ENCODE results near the gene ENOX1. TPM values are rescaled to one million over a fixed set of nuclear protein-coding genes. Genes with fewer than 3 reads are reported as not detected.

ENOX1 gene
- total and polyA plus RNA-seq, 7 donors: 0.34 to 7.1 (median 1.1) TPM

DNA sequence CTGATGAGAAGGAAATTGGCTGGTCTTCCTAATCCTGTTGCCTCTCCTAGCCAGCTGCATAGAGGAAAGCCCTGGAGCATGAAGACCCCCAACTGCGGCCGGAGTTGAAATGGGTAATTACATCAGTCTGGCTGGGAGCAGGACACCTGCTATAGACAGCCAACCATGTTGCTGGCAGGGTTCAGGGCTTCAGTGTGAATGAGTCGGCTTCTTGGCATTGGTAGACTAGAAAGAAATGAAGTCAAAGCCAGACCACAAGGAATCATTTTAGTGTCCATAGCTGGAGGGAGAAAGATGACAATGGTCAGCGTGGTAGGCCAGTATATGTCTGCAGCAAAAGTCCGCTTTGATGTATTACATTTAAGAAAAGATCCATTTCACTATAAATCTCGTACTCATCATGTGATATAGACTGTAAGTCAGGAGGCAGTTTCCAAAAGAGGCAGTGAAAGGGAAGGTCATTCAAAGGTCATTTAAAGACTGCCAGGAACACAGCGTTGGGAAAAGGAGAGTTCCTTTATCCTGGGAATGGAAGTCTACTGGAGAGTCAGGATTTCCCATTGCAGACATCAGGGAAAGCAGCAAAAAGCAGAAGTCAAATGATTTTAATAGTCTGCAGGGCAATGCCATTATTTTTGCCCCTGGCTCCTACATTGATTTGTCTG is 500.7 kb downstream of the ENOX1 start:
- Histone ChIP-seq H3K4me3 (no peak overlapping the region), H3K9me3 (no peaks in the 10 kb centered on the region), H3K4me1 (peaks cover 20% of the 10 kb centered on the region), H3K27ac (no peak overlapping the region), H3K36me3 (ENCODE audit: insufficient read depth in 1 of 2, low read depth in 1 of 2) (no peaks in the 10 kb centered on the region), H3K27me3 (ENCODE audit: insufficient read depth in 3 of 3, low read length in 2 of 3) (peaks cover 0 to 2% (median 0%) of the 10 kb centered on the region in 3 donors)
- intact Hi-C loops (cut with DNase I): no loop called here
- DNase-seq (peak in 1 of 2 donors; percentile 46), ATAC-seq (peak in 3 of 4 donors; percentile 71 to 86 (median 81))
- TF ChIP-seq, protein P1, sequence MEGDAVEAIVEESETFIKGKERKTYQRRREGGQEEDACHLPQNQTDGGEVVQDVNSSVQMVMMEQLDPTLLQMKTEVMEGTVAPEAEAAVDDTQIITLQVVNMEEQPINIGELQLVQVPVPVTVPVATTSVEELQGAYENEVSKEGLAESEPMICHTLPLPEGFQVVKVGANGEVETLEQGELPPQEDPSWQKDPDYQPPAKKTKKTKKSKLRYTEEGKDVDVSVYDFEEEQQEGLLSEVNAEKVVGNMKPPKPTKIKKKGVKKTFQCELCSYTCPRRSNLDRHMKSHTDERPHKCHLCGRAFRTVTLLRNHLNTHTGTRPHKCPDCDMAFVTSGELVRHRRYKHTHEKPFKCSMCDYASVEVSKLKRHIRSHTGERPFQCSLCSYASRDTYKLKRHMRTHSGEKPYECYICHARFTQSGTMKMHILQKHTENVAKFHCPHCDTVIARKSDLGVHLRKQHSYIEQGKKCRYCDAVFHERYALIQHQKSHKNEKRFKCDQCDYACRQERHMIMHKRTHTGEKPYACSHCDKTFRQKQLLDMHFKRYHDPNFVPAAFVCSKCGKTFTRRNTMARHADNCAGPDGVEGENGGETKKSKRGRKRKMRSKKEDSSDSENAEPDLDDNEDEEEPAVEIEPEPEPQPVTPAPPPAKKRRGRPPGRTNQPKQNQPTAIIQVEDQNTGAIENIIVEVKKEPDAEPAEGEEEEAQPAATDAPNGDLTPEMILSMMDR (IDR thresholded peaks at IDR 0.05): no peak
- 30 to 33% (median 33%) methylated on average over 7 of the region's 7 CpGs for WGBS, 3 donors

DNA sequence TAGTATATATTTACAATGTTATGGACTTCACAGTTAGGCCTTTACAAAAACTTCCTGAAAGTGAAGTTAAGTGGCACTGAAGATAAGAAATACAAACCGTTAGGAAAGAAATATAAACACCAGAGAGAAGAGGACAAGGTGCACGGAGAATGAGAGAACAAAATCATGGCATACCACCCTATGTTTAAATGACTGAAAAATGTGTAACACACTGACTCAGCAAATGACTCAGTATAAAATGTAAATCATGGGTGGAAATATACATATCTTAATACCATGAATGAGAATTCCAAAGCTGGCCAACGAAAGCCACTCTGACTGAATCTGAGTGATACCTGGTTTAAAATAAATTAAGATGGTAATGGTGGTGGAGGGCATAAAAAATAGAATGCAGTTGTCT is 502.6 kb downstream of the ENOX1 start:
- intact Hi-C loops (cut with DNase I): no loop called here
- H3K4me1 ChIP-seq: peaks cover 17% of the 10 kb centered on the region
- no peak for ATAC-seq

DNA sequence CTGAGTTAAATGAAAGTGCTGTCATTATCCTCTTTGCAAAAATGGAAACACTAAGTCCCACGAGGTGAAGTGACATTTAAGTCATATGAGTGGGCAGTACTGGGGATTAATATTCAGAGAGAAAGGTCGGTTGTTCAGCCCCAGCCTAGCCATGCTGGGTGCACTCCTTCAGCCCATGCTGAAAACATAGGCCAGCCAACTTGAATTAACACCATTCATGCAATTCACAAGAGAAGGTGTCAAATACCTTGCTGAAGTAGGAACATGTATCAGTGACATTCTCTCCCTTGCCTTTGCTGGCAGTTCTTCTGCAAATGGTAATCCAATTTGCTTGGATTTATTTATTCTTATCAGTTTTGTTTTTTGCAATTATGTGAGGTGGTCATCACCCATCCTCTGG is 507.1 kb downstream of the ENOX1 start:
- Histone ChIP-seq H3K27ac (no peak overlapping the region), H3K36me3 (ENCODE audit: insufficient read depth in 1 of 2, low read depth in 1 of 2) (no peaks in the 10 kb centered on the region), H3K9me3 (no peaks in the 10 kb centered on the region), H3K4me1 (peaks cover 3% of the 10 kb centered on the region), H3K27me3 (ENCODE audit: insufficient read depth in 3 of 3, low read length in 2 of 3) (peaks cover 0 to 2% (median 0%) of the 10 kb centered on the region in 3 donors), H3K4me3 (no peak overlapping the region)
- 22 to 28% (median 24%) methylated on average over 2 of the region's 2 CpGs for WGBS, 3 donors
- TF ChIP-seq, protein P1 (IDR thresholded peaks at IDR 0.05): no peak
- DNase-seq (no peak), ATAC-seq (peak in 1 of 4 donors; percentile 58)
- intact Hi-C loops (cut with DNase I): no loop called here

More for the DNA sequence above, 502.6 kb downstream of the ENOX1 start:
- 93 to 95% (median 94%) methylated on average over 3 of the region's 3 CpGs for WGBS, 3 donors
- TF ChIP-seq, protein P1 (IDR thresholded peaks at IDR 0.05): no peak
- H3K9me3 ChIP-seq: no peaks in the 10 kb centered on the region
- H3K4me3 ChIP-seq: no peak overlapping the region
- H3K27ac ChIP-seq: no peak overlapping the region
- H3K27me3 ChIP-seq (ENCODE audit: insufficient read depth in 3 of 3, low read length in 2 of 3): peaks cover 0 to 2% (median 0%) of the 10 kb centered on the region in 3 donors
- no peak for DNase-seq
- H3K36me3 ChIP-seq (ENCODE audit: insufficient read depth in 1 of 2, low read depth in 1 of 2): no peaks in the 10 kb centered on the region

DNA sequence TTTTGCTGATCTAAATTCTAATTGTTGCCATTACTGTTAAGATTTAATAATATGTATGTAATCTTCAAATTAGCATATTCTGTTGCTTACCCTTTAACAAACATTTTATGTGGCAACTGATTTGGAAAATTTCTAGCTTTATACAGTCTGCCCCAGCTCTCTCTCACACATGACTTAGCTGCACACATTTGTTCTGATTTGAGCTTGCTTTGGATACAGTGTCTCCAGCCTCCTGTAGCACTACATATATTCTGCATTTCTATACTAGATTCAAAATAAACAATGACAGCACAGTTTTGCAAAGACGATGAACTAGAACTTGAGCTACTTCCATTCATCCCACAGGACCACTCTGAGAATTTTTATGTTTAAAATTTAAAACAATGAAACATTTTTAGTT is 508.6 kb downstream of the ENOX1 start:
- no peak for ATAC-seq
- intact Hi-C loops (cut with DNase I): no loop called here
- DNase-seq: no peak
- Histone ChIP-seq H3K27ac (no peak overlapping the region), H3K9me3 (no peaks in the 10 kb centered on the region), H3K36me3 (ENCODE audit: insufficient read depth in 1 of 2, low read depth in 1 of 2) (no peaks in the 10 kb centered on the region), H3K27me3 (ENCODE audit: insufficient read depth in 3 of 3, low read length in 2 of 3) (peaks cover 0 to 2% (median 0%) of the 10 kb centered on the region in 3 donors), H3K4me1 (peaks cover 3% of the 10 kb centered on the region), H3K4me3 (no peak overlapping the region)
- 79 to 94% (median 80%) methylated on average over 1 of the region's 1 CpG for WGBS, 3 donors
- TF ChIP-seq, protein P1 (IDR thresholded peaks at IDR 0.05): no peak

DNA sequence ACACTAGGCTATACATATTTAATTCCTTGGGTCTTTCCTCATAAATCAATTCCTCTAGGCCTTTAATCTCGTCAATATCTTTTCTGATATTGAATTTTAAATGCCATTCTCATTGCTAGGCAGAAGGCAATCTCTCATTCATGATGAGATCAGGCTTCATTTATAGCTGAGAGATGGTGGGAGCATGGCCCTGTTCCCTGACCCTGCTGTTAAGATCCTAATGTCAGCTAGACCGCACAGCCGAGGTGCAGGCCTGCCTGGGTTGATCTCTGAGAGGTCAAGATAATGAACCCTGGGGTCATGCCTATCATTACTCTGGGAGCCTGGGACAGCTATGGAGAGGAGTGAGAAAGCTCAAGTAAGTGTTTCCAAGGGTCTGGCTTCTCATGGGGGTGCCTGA is 509.6 kb downstream of the ENOX1 start:
- no peak overlapping the region for H3K4me3 ChIP-seq
- no peaks in the 10 kb centered on the region for H3K9me3 ChIP-seq
- peaks cover 0 to 2% (median 0%) of the 10 kb centered on the region in 3 donors for H3K27me3 ChIP-seq (ENCODE audit: insufficient read depth in 3 of 3, low read length in 2 of 3)
- 87 to 94% (median 89%) methylated on average over 3 of the region's 3 CpGs for WGBS, 3 donors
- TF ChIP-seq, protein P1 (IDR thresholded peaks at IDR 0.05): no peak
- ATAC-seq: no peak
- peaks cover 3% of the 10 kb centered on the region for H3K4me1 ChIP-seq
- no peak overlapping the region for H3K27ac ChIP-seq
- no peaks in the 10 kb centered on the region for H3K36me3 ChIP-seq (ENCODE audit: insufficient read depth in 1 of 2, low read depth in 1 of 2)
- intact Hi-C loops (cut with DNase I): no loop called here
- no peak for DNase-seq
